SK-N-SH (cell line): ENCODE measurements around the gene DNAJB8.

Source experiments
- EP300 ChIP-seq, 2 experiments: IDR thresholded peaks; 2 replicates each; pipeline versions ENCODE4 v1.4.0 to v1.6.1; 2012; ENCODE audit warnings: borderline replicate concordance in 1 of 2, low read depth in 1 of 2, low read length in 1 of 2
- FOXM1 ChIP-seq: IDR thresholded peaks from 2 replicates; pipeline ENCODE4 v1.4.0; 2012; ENCODE audit warnings: low read depth, mild to moderate bottlenecking
- GATA2 ChIP-seq: sonication (generic); formaldehyde crosslinking; IDR thresholded peaks from 2 replicates; pipeline ENCODE4 v1.5.0; 2020; ENCODE audit warnings: mild to moderate bottlenecking, missing genetic modification reagents
- JUND ChIP-seq: IDR thresholded peaks from 2 replicates; pipeline ENCODE4 v1.4.0; 2012
- POLR2AphosphoS5 ChIP-seq: IDR thresholded peaks from 2 replicates; pipeline ENCODE4 v1.6.1; 2012; ENCODE audit warnings: low read depth, low read length
- RFX5 ChIP-seq: IDR thresholded peaks from 2 replicates; pipeline ENCODE4 v1.6.1; 2012; ENCODE audit warnings: mild to moderate bottlenecking, improper control_type of control experiment, low read length
- TEAD4 ChIP-seq: IDR thresholded peaks from 2 replicates; pipeline ENCODE4 v1.4.0; 2012; ENCODE audit warnings: mild to moderate bottlenecking, borderline replicate concordance; ENCODE audit not compliant: insufficient read depth
- YY1 ChIP-seq: IDR thresholded peaks from 2 replicates; pipeline ENCODE4 v1.4.0; 2012; ENCODE audit warnings: low read depth, mild to moderate bottlenecking
- TF ChIP-seq, protein P1 (sequence below): fragments of 200-600 bp; sonication (generic); IDR thresholded peaks from 2 replicates; pipeline ENCODE4 v1.6.1; 2017; ENCODE audit warnings: antibody characterized with exemption, mild to moderate bottlenecking, moderate library complexity
- TF ChIP-seq, protein P2 (sequence below): IDR thresholded peaks from 2 replicates; pipeline ENCODE4 v1.6.1; 2012; ENCODE audit warnings: mild to moderate bottlenecking, low read depth, low read length, moderate library complexity
- TF ChIP-seq, protein P3 (sequence below): IDR thresholded peaks from 2 replicates; pipeline ENCODE4 v1.4.0; 2012; ENCODE audit warnings: low read depth, borderline replicate concordance

DNA sequence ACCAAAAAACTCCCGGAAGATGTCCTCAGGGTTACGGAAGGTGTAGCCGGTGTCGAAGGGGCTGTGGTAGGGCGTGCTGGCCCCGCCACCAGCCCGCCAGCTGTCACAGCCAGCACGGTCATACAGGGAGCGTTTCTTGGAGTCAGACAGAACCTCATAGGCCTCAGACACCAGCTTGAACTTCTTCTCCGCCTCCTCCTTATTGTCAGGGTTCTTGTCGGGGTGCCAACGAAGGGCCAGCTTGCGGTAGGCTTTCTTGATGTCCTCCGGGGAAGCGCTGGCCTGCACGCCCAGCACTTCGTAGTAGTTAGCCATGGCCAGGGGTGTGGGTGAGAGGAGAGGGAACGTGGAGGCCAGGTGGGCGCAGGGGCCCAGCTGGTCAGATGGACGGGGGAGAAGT lies 3.8 kb downstream of the DNAJB8 start:
- TF ChIP-seq, protein P1, sequence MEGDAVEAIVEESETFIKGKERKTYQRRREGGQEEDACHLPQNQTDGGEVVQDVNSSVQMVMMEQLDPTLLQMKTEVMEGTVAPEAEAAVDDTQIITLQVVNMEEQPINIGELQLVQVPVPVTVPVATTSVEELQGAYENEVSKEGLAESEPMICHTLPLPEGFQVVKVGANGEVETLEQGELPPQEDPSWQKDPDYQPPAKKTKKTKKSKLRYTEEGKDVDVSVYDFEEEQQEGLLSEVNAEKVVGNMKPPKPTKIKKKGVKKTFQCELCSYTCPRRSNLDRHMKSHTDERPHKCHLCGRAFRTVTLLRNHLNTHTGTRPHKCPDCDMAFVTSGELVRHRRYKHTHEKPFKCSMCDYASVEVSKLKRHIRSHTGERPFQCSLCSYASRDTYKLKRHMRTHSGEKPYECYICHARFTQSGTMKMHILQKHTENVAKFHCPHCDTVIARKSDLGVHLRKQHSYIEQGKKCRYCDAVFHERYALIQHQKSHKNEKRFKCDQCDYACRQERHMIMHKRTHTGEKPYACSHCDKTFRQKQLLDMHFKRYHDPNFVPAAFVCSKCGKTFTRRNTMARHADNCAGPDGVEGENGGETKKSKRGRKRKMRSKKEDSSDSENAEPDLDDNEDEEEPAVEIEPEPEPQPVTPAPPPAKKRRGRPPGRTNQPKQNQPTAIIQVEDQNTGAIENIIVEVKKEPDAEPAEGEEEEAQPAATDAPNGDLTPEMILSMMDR = no peak
- TF ChIP-seq POLR2AphosphoS5 (no peak), EP300 (IDR thresholded peaks at IDR 0.05; ENCODE audit: borderline replicate concordance in 1 of 2, low read depth in 1 of 2, low read length in 1 of 2) (no peak), RFX5 (no peak), JUND (no peak), FOXM1 (no peak), TEAD4 (no peak), YY1 (no peak), GATA2 (CRISPR knock-in tag) (no peak)
- TF ChIP-seq, protein P2, sequence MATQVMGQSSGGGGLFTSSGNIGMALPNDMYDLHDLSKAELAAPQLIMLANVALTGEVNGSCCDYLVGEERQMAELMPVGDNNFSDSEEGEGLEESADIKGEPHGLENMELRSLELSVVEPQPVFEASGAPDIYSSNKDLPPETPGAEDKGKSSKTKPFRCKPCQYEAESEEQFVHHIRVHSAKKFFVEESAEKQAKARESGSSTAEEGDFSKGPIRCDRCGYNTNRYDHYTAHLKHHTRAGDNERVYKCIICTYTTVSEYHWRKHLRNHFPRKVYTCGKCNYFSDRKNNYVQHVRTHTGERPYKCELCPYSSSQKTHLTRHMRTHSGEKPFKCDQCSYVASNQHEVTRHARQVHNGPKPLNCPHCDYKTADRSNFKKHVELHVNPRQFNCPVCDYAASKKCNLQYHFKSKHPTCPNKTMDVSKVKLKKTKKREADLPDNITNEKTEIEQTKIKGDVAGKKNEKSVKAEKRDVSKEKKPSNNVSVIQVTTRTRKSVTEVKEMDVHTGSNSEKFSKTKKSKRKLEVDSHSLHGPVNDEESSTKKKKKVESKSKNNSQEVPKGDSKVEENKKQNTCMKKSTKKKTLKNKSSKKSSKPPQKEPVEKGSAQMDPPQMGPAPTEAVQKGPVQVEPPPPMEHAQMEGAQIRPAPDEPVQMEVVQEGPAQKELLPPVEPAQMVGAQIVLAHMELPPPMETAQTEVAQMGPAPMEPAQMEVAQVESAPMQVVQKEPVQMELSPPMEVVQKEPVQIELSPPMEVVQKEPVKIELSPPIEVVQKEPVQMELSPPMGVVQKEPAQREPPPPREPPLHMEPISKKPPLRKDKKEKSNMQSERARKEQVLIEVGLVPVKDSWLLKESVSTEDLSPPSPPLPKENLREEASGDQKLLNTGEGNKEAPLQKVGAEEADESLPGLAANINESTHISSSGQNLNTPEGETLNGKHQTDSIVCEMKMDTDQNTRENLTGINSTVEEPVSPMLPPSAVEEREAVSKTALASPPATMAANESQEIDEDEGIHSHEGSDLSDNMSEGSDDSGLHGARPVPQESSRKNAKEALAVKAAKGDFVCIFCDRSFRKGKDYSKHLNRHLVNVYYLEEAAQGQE = no peak
- TF ChIP-seq, protein P3, sequence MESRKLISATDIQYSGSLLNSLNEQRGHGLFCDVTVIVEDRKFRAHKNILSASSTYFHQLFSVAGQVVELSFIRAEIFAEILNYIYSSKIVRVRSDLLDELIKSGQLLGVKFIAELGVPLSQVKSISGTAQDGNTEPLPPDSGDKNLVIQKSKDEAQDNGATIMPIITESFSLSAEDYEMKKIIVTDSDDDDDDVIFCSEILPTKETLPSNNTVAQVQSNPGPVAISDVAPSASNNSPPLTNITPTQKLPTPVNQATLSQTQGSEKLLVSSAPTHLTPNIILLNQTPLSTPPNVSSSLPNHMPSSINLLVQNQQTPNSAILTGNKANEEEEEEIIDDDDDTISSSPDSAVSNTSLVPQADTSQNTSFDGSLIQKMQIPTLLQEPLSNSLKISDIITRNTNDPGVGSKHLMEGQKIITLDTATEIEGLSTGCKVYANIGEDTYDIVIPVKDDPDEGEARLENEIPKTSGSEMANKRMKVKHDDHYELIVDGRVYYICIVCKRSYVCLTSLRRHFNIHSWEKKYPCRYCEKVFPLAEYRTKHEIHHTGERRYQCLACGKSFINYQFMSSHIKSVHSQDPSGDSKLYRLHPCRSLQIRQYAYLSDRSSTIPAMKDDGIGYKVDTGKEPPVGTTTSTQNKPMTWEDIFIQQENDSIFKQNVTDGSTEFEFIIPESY = no peak
